Uterus (tissue), 4 donors: ENCODE measurements around the gene IRF2BP1. TPM values are rescaled to one million over a fixed set of nuclear protein-coding genes. Genes with fewer than 3 reads are reported as not detected.

Experiments
- DNase-seq, 2 donors: peaks; one replicate each; pipeline ENCODE4 v3.0.0-alpha.2; 2019 to 2020
- H3K27ac ChIP-seq, 2 donors: fragments of 200-600 bp; sonication (generic); 1 replicate in 1 of 2; 2 replicates in 1 of 2; pipeline ENCODE4 v1.5.1; 2016 to 2018
- H3K27me3 ChIP-seq, 2 donors: fragments of 200-600 bp; sonication (generic); one replicate each; pipeline ENCODE4 v1.5.1; 2018 to 2019; ENCODE audit warnings: control low read depth in 1 of 2
- H3K36me3 ChIP-seq, 2 donors: fragments of 200-600 bp; sonication (generic); one replicate each; pipeline ENCODE4 v1.5.1; 2019; ENCODE audit warnings: control low read depth in 1 of 2
- H3K4me1 ChIP-seq, 2 donors: fragments of 200-600 bp; sonication (generic); one replicate each; pipeline ENCODE4 v1.5.1; 2018 to 2019; ENCODE audit warnings: control low read depth in 1 of 2
- H3K4me3 ChIP-seq, 2 donors: fragments of 200-600 bp; sonication (generic); 1 replicate in 1 of 2; 2 replicates in 1 of 2; pipeline ENCODE4 v1.5.1; 2018 to 2019; ENCODE audit warnings: mild to moderate bottlenecking in 1 of 2
- H3K9me3 ChIP-seq, 2 donors: fragments of 200-600 bp; sonication (generic); one replicate each; pipeline ENCODE4 v1.5.1; 2019; ENCODE audit warnings: control low read depth in 1 of 2
- CTCF ChIP-seq, 4 experiments: fragments of 200-600 bp in 2 of 4; fragments of 450-650 bp in 2 of 4; sonication (generic) in 2 of 4; IDR thresholded peaks; one replicate each; pipeline ENCODE4 v1.5.1; 2016 to 2019; ENCODE audit warnings: antibody characterized with exemption in 4 of 4, mild to moderate bottlenecking in 2 of 4, moderate library complexity in 1 of 4
- POLR2A ChIP-seq, 2 donors: fragments of 450-650 bp; IDR thresholded peaks; one replicate each; pipeline ENCODE4 v1.6.1; 2016; ENCODE audit warnings: antibody characterized with exemption in 2 of 2, mild to moderate bottlenecking in 1 of 2, moderate library complexity in 1 of 2
- intact Hi-C: fragments of 100-400 bp; cut with DNase I; formaldehyde crosslinking; loops from one replicate; pipeline ENCODE4 v1.15.1; 2023; ENCODE audit warnings: low total_unique reads
- total RNA-seq, 4 donors: library from RNA; depleted of rRNA in 3 of 4; stranded (reverse); fragments of >200 nt in 3 of 4; gene quantifications; one replicate each; pipeline versions ENCODE4 v1.1.0 to v1.2.4, GENCODE V29; 2014 to 2023
- donor health status: DM: yes; HTN: yes; CAD: no.

IRF2BP1 gene
- total RNA-seq, 4 donors from 2014 or later: 8.2 to 38.4 (median 23.3) TPM

GRCh38 chr19:45847663-45848062 lies 38.3 kb downstream of the IRF2BP1 start:
- no peaks in the 10 kb centered on the region for H3K9me3 ChIP-seq
- no peak for TF ChIP-seq POLR2A (IDR thresholded peaks at IDR 0.05)
- TF ChIP-seq CTCF (IDR thresholded peaks at IDR 0.05): no peak
- no peak overlapping the region for H3K27ac ChIP-seq
- H3K4me3 ChIP-seq: no peak overlapping the region
- H3K4me1 ChIP-seq: no peaks in the 10 kb centered on the region
- H3K27me3 ChIP-seq: no peaks in the 10 kb centered on the region
- intact Hi-C loops: no loop called here
- no peak for DNase-seq
- no peaks in the 10 kb centered on the region for H3K36me3 ChIP-seq

- no peak for TF ChIP-seq POLR2A (IDR thresholded peaks at IDR 0.05)
- TF ChIP-seq CTCF (IDR thresholded peaks at IDR 0.05): no peak
- intact Hi-C loops: no loop called here
- H3K27me3 ChIP-seq: no peaks in the 10 kb centered on the region
- no peaks in the 10 kb centered on the region for H3K4me1 ChIP-seq
- DNase-seq: no peak
- H3K4me3 ChIP-seq: no peak overlapping the region
- H3K27ac ChIP-seq: no peak overlapping the region
- H3K36me3 ChIP-seq: no peaks in the 10 kb centered on the region
- no peaks in the 10 kb centered on the region for H3K9me3 ChIP-seq
These were observed 43.7 kb downstream of the IRF2BP1 start for GRCh38 chr19:45842198-45842597.

- Histone ChIP-seq H3K4me1 (no peaks in the 10 kb centered on the region), H3K36me3 (no peaks in the 10 kb centered on the region)
- no peak for DNase-seq
These were observed 51.0 kb downstream of the IRF2BP1 start for GRCh38 chr19:45834970-45835369.

More at GRCh38 chr19:45834970-45835369, 51.0 kb downstream of the IRF2BP1 start:
- no peak for TF ChIP-seq POLR2A (IDR thresholded peaks at IDR 0.05)
- no peak for TF ChIP-seq CTCF (IDR thresholded peaks at IDR 0.05)
- H3K4me3 ChIP-seq: no peak overlapping the region
- H3K27ac ChIP-seq: no peak overlapping the region
- no peaks in the 10 kb centered on the region for H3K9me3 ChIP-seq
- intact Hi-C loops: no loop called here
- no peaks in the 10 kb centered on the region for H3K27me3 ChIP-seq

Other genes with a start within 250 kb of the IRF2BP1 start
- gene EML2, start 246.7 kb downstream of the IRF2BP1 start, total RNA-seq: 10 to 100 TPM in 2 of 4 donors, 1 to 10 TPM in 2; 1.2 to 18.4 (median 11.6) TPM
- under 1 TPM in 1 of 4 donors, not detected in 3; 0.98 TPM for gene GIPR, start 217.9 kb downstream of the IRF2BP1 start, total RNA-seq
- gene SNRPD2, start 194.2 kb downstream of the IRF2BP1 start, total RNA-seq: 100 to 1,000 TPM in 3 of 4 donors, 10 to 100 TPM in 1; 96.0 to 386 (median 310) TPM
- gene QPCTL, start 193.5 kb downstream of the IRF2BP1 start, total RNA-seq: 10 to 100 TPM in 1 of 4 donors, 1 to 10 TPM in 2, not detected in 1; 6.5 to 18.2 (median 9.5) TPM
- gene FBXO46, start 155.2 kb downstream of the IRF2BP1 start, total RNA-seq: 10 to 100 TPM in 3 of 4 donors, 1 to 10 TPM in 1; 7.0 to 36.1 (median 15.2) TPM
- not detected for gene MEIOSIN, start 152.7 kb downstream of the IRF2BP1 start, total RNA-seq
- gene SIX5, start 116.9 kb downstream of the IRF2BP1 start, total RNA-seq: 10 to 100 TPM in 2 of 4 donors, 1 to 10 TPM in 2; 4.4 to 48.9 (median 12.5) TPM
- 100 to 1,000 TPM in 1 of 4 donors, 10 to 100 TPM in 3; 15.3 to 211 (median 43.8) TPM for gene DMPK, start 103.7 kb downstream of the IRF2BP1 start, total RNA-seq
- gene DMWD, start 93.3 kb downstream of the IRF2BP1 start, total RNA-seq: 100 to 1,000 TPM in 1 of 4 donors, 10 to 100 TPM in 2, 1 to 10 TPM in 1; 4.4 to 103 (median 36.9) TPM
- under 1 TPM in 2 of 4 donors, not detected in 2; 0.14 to 0.40 TPM for gene RSPH6A, start 70.8 kb downstream of the IRF2BP1 start, total RNA-seq
- gene SYMPK, start 23.0 kb downstream of the IRF2BP1 start, total RNA-seq: 10 to 100 TPM; 32.0 to 72.6 (median 46.4) TPM
- not detected for gene FOXA3, start 21.8 kb downstream of the IRF2BP1 start, total RNA-seq
- gene MYPOP, start 16.5 kb upstream of the IRF2BP1 start, total RNA-seq: 10 to 100 TPM in 1 of 4 donors, 1 to 10 TPM in 2, under 1 TPM in 1; 0.62 to 13.2 (median 2.8) TPM
- not detected for gene NANOS2, start 28.6 kb upstream of the IRF2BP1 start, total RNA-seq
- gene NOVA2, start 87.7 kb upstream of the IRF2BP1 start, total RNA-seq: 10 to 100 TPM in 1 of 4 donors, 1 to 10 TPM in 3; 1.5 to 17.6 (median 2.4) TPM
- 10 to 100 TPM in 2 of 4 donors, 1 to 10 TPM in 2; 1.2 to 21.5 (median 10.1) TPM for gene CCDC61, start 109.3 kb upstream of the IRF2BP1 start, total RNA-seq
- gene PGLYRP1, start 136.9 kb upstream of the IRF2BP1 start, total RNA-seq: not detected
- not detected for gene IGFL4, start 154.9 kb upstream of the IRF2BP1 start, total RNA-seq
- gene IGFL3, start 238.5 kb upstream of the IRF2BP1 start, total RNA-seq: not detected